ENCODE results near the gene HOXB1. TPM values are rescaled to one million over a fixed set of nuclear protein-coding genes. Genes with fewer than 3 reads are reported as not detected.
A peak's percentile ranks its signal among the peaks of the same experiment; 100 is the strongest.

Gene HOXB1
- total RNA-seq, 4 donors from 2014 or later, result not detected

DNA sequence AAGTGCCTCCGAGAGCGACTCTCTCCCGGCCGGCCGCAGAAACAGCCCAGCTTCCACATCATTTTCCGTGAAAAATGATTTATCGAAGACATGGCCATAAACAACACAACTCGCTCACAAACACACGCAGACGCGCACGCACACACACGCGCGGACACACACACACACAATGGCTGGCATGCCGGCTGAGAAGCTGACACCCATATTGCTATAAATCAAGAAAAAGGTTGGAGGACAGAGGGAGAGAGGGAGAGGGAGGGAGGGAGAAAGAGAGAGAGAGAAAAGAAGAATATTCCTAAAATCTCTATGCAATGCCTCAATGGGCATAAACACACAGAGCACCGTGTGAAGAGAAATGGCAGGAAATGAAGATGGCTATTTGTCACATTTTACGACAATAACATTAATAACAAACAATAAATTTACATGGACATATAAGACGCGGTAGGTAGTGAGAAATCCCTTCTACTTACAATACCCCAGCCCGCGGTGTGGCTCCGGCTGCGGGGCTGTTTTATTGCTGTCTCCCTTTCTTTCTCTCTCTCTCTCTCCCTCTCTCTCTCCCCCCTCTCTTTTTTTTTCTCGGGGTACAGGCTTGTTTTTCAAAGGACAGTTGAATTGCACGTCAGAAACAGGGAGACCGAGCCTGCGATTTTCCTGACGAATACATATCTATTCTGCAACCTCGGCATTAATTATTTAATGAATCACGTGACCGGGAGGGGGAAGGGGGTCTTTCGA lies 37.9 kb upstream of the HOXB1 start:
- no peak for ATAC-seq
- no peaks in the 10 kb centered on the region for H3K36me3 ChIP-seq
- peak overlapping the region; percentile 27 to 81 for H3K4me3 ChIP-seq
- H3K27ac ChIP-seq, result peak overlapping the region; percentile 97 to 98 (median 97)
- H3K27me3 ChIP-seq, result no peaks in the 10 kb centered on the region
- peak; percentile 10 for TF ChIP-seq POLR2AphosphoS5 (IDR thresholded peaks at IDR 0.05)
- TF ChIP-seq, protein P1, sequence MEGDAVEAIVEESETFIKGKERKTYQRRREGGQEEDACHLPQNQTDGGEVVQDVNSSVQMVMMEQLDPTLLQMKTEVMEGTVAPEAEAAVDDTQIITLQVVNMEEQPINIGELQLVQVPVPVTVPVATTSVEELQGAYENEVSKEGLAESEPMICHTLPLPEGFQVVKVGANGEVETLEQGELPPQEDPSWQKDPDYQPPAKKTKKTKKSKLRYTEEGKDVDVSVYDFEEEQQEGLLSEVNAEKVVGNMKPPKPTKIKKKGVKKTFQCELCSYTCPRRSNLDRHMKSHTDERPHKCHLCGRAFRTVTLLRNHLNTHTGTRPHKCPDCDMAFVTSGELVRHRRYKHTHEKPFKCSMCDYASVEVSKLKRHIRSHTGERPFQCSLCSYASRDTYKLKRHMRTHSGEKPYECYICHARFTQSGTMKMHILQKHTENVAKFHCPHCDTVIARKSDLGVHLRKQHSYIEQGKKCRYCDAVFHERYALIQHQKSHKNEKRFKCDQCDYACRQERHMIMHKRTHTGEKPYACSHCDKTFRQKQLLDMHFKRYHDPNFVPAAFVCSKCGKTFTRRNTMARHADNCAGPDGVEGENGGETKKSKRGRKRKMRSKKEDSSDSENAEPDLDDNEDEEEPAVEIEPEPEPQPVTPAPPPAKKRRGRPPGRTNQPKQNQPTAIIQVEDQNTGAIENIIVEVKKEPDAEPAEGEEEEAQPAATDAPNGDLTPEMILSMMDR (IDR thresholded peaks at IDR 0.05), result no peak
- WGBS, 2 donors (ENCODE audit: low coverage in 1 of 2), result 5 to 9% methylated on average over 19 to 32 of the region's 33 CpGs
- H3K9me3 ChIP-seq, result no peaks in the 10 kb centered on the region
- peaks cover 20 to 100% (median 48%) of the 10 kb centered on the region in 3 donors for H3K4me1 ChIP-seq

DNA sequence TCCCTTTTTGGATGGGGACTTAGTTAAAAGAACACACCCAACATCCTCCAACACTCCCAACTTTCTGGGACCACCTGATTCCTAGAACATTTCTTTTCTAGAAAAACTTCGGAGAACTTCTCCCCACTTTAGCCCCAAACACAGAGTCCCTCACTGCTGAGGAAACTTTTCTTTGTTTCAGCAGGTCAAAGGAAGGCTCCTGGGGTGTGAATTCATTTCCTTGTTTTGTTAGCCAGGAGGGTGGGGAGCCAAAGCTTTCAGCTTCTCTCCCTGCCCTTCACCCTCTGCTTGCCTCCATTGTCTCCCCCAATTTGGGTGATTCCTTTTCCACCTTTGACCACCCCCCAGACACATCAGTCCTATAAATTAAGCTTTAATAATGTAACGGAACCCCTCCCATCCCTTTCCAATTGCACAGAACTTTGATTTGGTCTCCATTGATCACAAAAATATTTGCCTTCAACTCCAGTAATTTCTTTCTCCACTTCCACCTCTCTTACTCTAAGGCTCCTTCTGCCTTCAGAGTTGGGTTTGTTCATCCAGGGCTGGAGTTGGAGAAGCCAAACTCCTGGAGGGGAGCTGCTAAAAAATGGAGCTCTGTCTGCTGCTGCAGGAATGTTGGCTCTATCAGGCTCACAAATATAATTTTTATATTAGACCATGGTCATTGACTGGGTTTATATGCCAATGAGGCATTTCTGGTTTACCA lies 37.0 kb upstream of the HOXB1 start:
- H3K27ac ChIP-seq, result peak overlapping the region; percentile 97 to 98 (median 97)
- no peak for TF ChIP-seq POLR2A (IDR thresholded peaks at IDR 0.05)
- TF ChIP-seq, protein P1 (IDR thresholded peaks at IDR 0.05), result no peak
- no peak for TF ChIP-seq POLR2AphosphoS5 (IDR thresholded peaks at IDR 0.05)
- TF ChIP-seq EP300 (IDR thresholded peaks at IDR 0.05), result no peak
- peak overlapping the region; percentile 27 to 81 for H3K4me3 ChIP-seq

DNA sequence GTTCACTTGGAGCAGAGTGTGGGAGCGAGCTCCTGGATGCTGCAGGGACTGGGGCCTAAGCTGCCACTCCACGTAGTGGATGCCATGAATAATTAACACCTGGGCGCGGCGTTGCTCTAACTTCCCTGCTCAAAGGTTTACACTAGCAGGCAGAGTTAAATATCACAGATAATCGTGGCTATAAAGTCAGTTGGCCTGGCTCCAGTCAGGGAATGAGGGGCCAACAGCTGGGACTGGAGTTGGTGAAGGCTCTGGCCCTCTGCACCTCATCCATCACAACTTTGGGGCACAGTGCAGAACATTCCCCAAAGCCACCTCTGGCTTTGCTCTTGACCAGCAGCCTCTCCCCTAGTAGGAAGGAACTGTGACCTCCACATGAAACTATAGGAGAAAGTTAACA lies 36.4 kb upstream of the HOXB1 start:
- H3K4me3 ChIP-seq, result no peak overlapping the region
- TF ChIP-seq EP300 (IDR thresholded peaks at IDR 0.05) (no peak), POLR2A (IDR thresholded peaks at IDR 0.05) (no peak), POLR2AphosphoS5 (IDR thresholded peaks at IDR 0.05) (no peak)
- TF ChIP-seq, protein P1 (IDR thresholded peaks at IDR 0.05), result no peak
- H3K27ac ChIP-seq, result peak overlapping the region; percentile 97 to 98 (median 97)
- H3K36me3 ChIP-seq, result no peaks in the 10 kb centered on the region
- no peaks in the 10 kb centered on the region for H3K27me3 ChIP-seq
- no peaks in the 10 kb centered on the region for H3K9me3 ChIP-seq
- ATAC-seq, result no peak
- peaks cover 12 to 100% (median 53%) of the 10 kb centered on the region in 3 donors for H3K4me1 ChIP-seq
- WGBS, 2 donors (ENCODE audit: low coverage in 1 of 2), result 34% methylated on average over 4 of the region's 6 CpGs; no CpG with 5 or more reads in 1 of the 2 donors

More for the DNA sequence above, 37.0 kb upstream of the HOXB1 start:
- 31% methylated on average over 2 of the region's 2 CpGs; no CpG with 5 or more reads in 1 of the 2 donors for WGBS, 2 donors (ENCODE audit: low coverage in 1 of 2)
- Histone ChIP-seq H3K36me3 (no peaks in the 10 kb centered on the region), H3K4me1 (peaks cover 18 to 100% (median 53%) of the 10 kb centered on the region in 3 donors), H3K27me3 (no peaks in the 10 kb centered on the region), H3K9me3 (no peaks in the 10 kb centered on the region)
- ATAC-seq, result no peak

DNA sequence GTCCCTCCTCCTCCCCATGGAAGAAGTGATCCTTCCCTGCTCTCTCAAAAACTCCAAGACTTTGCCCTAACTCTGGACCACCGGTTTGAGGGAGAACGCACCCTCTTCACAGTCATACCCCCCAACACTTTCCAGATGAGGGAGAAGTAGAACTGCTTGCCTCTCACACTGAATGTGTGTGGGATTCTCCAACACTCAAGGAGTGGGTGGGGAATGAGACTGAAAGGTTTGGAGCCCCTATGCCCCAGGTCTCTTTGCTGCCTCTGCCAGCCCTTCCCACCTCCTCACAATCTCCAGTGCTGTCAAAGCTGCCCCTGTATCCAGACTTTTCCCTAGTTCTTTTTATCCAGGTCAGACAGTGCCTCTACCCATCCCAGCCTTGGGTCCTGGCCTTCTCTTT lies 35.9 kb upstream of the HOXB1 start:
- ATAC-seq, result no peak
- Histone ChIP-seq H3K4me3 (no peak overlapping the region), H3K27ac (peak overlapping the region; percentile 97 to 98 (median 97)), H3K9me3 (no peaks in the 10 kb centered on the region), H3K27me3 (no peaks in the 10 kb centered on the region), H3K36me3 (no peaks in the 10 kb centered on the region), H3K4me1 (peaks cover 8 to 100% (median 57%) of the 10 kb centered on the region in 3 donors)
- WGBS, 2 donors (ENCODE audit: low coverage in 1 of 2), result 0% methylated on average over 1 of the region's 2 CpGs; no CpG with 5 or more reads in 1 of the 2 donors
- no peak for TF ChIP-seq EP300 (IDR thresholded peaks at IDR 0.05)
- no peak for TF ChIP-seq POLR2AphosphoS5 (IDR thresholded peaks at IDR 0.05)
- no peak for TF ChIP-seq POLR2A (IDR thresholded peaks at IDR 0.05)
- TF ChIP-seq, protein P1 (IDR thresholded peaks at IDR 0.05), result no peak
